ENCODE measurements around the gene GRIP2. TPM values are rescaled to one million over a fixed set of nuclear protein-coding genes. Genes with fewer than 3 reads are reported as not detected.

Gene GRIP2
- total and polyA plus RNA-seq, 2 donors (not counting 3 experiments of a cell fraction or from before 2014, with no cell fraction given) = not detected

- TF ChIP-seq JUN (IDR thresholded peaks at IDR 0.05; ENCODE audit: borderline replicate concordance, insufficient read depth, insufficient read length, low read depth) (no peak), POLR2AphosphoS5 (IDR thresholded peaks at IDR 0.05; ENCODE audit: insufficient read depth, low read depth, low read length) (no peak), FOS (IDR thresholded peaks at IDR 0.05; ENCODE audit: borderline replicate concordance, insufficient read depth, low read length) (no peak)
- Histone ChIP-seq H3K36me3 (ENCODE audit: control insufficient read depth in 2 of 2, extremely low read depth in 1 of 2, insufficient read depth in 2 of 2, low read length in 2 of 2) (no peaks in the 10 kb centered on the region), H3K9ac (replicated peaks; ENCODE audit: extremely low read depth, insufficient read depth, low read length) (no peak overlapping the region), H3K4me1 (ENCODE audit: control insufficient read depth, extremely low read depth, insufficient read depth, low read length) (no peaks in the 10 kb centered on the region), H3K4me3 (replicated peaks in 1 of 3; ENCODE audit: insufficient read depth in 1 of 3, low read depth in 1 of 3, low read length in 3 of 3) (no peak overlapping the region), H3K4me2 (ENCODE audit: insufficient read depth, low read length) (no peak overlapping the region), H3K9me1 (replicated peaks; ENCODE audit: control insufficient read depth, extremely low read depth, insufficient read depth, low read length) (no peaks in the 10 kb centered on the region), H2AFZ (ENCODE audit: low read depth, low read length) (no peak overlapping the region), H3K79me2 (ENCODE audit: control insufficient read depth, insufficient read depth, low read length) (no peaks in the 10 kb centered on the region), H4K20me1 (replicated peaks; ENCODE audit: control insufficient read depth, extremely low read depth, insufficient read depth, low read length) (no peaks in the 10 kb centered on the region), H3K9me3 (replicated peaks; ENCODE audit: control insufficient read depth, insufficient read depth, low read length) (no peaks in the 10 kb centered on the region), H3K27me3 (ENCODE audit: control insufficient read depth in 2 of 2, insufficient read depth in 2 of 2, low read length in 2 of 2) (peaks cover 0 to 3% of the 10 kb centered on the region in 2 experiments), H3K27ac (ENCODE audit: insufficient read depth, low read depth, low read length) (no peak overlapping the region)
- CTCF ChIA-PET = interaction anchor here (0.9 to 5.9 kb wide), 6 partner anchors 8 to 341 kb away, joined by 3 to 168 read pairs (median 4); no protein-coding TSS in a partner anchor
- no TSS peak for BruUV-seq (replicated peaks)
- intact Hi-C loops (cut with micrococcal nuclease) (loop anchor here (5.0 kb wide), 1 partner anchor 269 kb away; no protein-coding TSS in a partner anchor), dilution Hi-C loops (cut with MboI; ENCODE audit: extremely low pct_ligation_motif_present, low sequenced_read_pairs) (no loop called here)
- FAIRE-seq = no peak
- POLR2A ChIA-PET = no interaction called here
- no peak for DNase-seq (ENCODE audit: low read depth, low spot score)
Observed at GRCh38 chr3:14546041-14546440, 5.9 kb upstream of the GRIP2 start.

- no peaks in the 10 kb centered on the region for H3K79me2 ChIP-seq (ENCODE audit: control insufficient read depth, insufficient read depth, low read length)
- DNase-seq (ENCODE audit: low read depth, low spot score) (no peak), FAIRE-seq (no peak)
- intact Hi-C loops (cut with micrococcal nuclease) (loop anchor here (5.0 kb wide), 1 partner anchor 268 kb away; no protein-coding TSS in a partner anchor), dilution Hi-C loops (cut with MboI; ENCODE audit: extremely low pct_ligation_motif_present, low sequenced_read_pairs) (no loop called here)
- no peaks in the 10 kb centered on the region for H3K4me1 ChIP-seq (ENCODE audit: control insufficient read depth, extremely low read depth, insufficient read depth, low read length)
- BruUV-seq (replicated peaks) = no TSS peak
- no peak overlapping the region for H3K4me3 ChIP-seq (replicated peaks in 1 of 3; ENCODE audit: insufficient read depth in 1 of 3, low read depth in 1 of 3, low read length in 3 of 3)
- H3K27me3 ChIP-seq (ENCODE audit: control insufficient read depth in 2 of 2, insufficient read depth in 2 of 2, low read length in 2 of 2) = peaks cover 0 to 3% of the 10 kb centered on the region in 2 experiments
- TF ChIP-seq MYC (IDR thresholded peaks at IDR 0.05; ENCODE audit: low read depth, low read length) (no peak), EZH2 (IDR thresholded peaks at IDR 0.05; ENCODE audit: borderline replicate concordance, low read depth, low read length, severe bottlenecking) (no peak), CTCF (IDR thresholded peaks at IDR 0.05; ENCODE audit: extremely low read depth in 1 of 2, insufficient read depth in 1 of 2, low read depth in 1 of 2, low read length in 2 of 2) (no peak), GATA2 (IDR thresholded peaks at IDR 0.05; ENCODE audit: insufficient read depth, insufficient read length, low read depth, low read length) (no peak)
- TF ChIP-seq, protein P1, sequence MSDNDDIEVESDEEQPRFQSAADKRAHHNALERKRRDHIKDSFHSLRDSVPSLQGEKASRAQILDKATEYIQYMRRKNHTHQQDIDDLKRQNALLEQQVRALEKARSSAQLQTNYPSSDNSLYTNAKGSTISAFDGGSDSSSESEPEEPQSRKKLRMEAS (IDR thresholded peaks at IDR 0.05; ENCODE audit: insufficient read depth, insufficient read length) = no peak
- ChIA-PET POLR2A (no interaction called here), CTCF (interaction anchor here (1.5 to 5.9 kb wide), 2 partner anchors 9 to 340 kb away, joined by 5 to 168 read pairs; no protein-coding TSS in a partner anchor)
- H3K9ac ChIP-seq (replicated peaks; ENCODE audit: extremely low read depth, insufficient read depth, low read length) = no peak overlapping the region
- no peak overlapping the region for H3K4me2 ChIP-seq (ENCODE audit: insufficient read depth, low read length)
- H2AFZ ChIP-seq (ENCODE audit: low read depth, low read length) = no peak overlapping the region
- no peaks in the 10 kb centered on the region for H4K20me1 ChIP-seq (replicated peaks; ENCODE audit: control insufficient read depth, extremely low read depth, insufficient read depth, low read length)
- no peaks in the 10 kb centered on the region for H3K36me3 ChIP-seq (ENCODE audit: control insufficient read depth in 2 of 2, extremely low read depth in 1 of 2, insufficient read depth in 2 of 2, low read length in 2 of 2)
- H3K27ac ChIP-seq (ENCODE audit: insufficient read depth, low read depth, low read length) = no peak overlapping the region
- no peaks in the 10 kb centered on the region for H3K9me1 ChIP-seq (replicated peaks; ENCODE audit: control insufficient read depth, extremely low read depth, insufficient read depth, low read length)
- H3K9me3 ChIP-seq (replicated peaks; ENCODE audit: control insufficient read depth, insufficient read depth, low read length) = no peaks in the 10 kb centered on the region
Observed at GRCh38 chr3:14545251-14545635, 5.1 kb upstream of the GRIP2 start.

All from endothelial cell of umbilical vein (primary cell).